Raji (cell line): ENCODE measurements around the gene GALR2.
A peak's percentile ranks its signal among the peaks of the same experiment; 100 is the strongest.

Source experiments
- POLR2A ChIP-seq: IDR thresholded peaks from 2 replicates; pipeline ENCODE4 v1.6.1; 2011; ENCODE audit warnings: low read depth, low read length, control low read depth; ENCODE audit not compliant: insufficient read depth

GALR2 gene

DNA sequence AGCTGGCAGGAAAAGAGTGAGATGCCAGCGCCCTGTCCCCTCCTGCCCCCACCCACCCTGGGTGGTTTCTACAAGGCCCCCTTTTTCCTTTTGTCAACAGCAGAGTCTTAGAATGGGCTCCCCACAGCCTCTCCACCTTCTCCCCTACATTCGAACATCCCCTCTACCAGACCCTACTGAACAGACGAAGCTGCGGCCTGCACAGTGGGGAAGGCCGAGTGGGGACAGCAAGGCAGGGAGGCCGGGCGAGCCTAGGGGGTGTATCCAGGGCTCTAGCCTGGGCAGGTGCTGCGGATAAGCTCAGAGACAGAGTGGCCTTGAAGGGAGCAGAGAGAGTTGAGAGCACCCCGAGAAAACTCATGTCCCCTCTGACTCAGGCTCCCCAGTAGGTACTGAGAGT lies 11.8 kb downstream of the GALR2 start:
- no peak for TF ChIP-seq POLR2A

DNA sequence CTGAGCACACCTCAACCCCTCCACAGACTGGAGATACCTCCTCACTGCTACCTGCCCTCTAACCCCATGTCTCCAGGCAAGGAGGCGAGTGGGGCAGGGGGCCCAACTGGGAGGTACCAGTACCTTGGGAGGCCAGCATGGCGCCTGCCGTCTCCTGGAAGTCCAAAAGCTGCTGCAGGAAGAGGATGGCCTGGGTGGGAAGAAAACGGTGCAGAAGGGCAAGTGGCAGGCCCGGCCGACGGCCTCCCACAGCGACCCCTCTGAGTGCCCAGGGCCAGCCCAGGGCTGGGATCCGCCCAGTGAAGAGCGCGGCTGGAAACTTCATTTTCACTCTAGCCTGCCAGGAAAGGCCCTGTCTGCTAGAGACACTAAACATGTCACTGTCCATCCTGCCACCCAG lies 12.9 kb downstream of the GALR2 start:
- no peak for TF ChIP-seq POLR2A

DNA sequence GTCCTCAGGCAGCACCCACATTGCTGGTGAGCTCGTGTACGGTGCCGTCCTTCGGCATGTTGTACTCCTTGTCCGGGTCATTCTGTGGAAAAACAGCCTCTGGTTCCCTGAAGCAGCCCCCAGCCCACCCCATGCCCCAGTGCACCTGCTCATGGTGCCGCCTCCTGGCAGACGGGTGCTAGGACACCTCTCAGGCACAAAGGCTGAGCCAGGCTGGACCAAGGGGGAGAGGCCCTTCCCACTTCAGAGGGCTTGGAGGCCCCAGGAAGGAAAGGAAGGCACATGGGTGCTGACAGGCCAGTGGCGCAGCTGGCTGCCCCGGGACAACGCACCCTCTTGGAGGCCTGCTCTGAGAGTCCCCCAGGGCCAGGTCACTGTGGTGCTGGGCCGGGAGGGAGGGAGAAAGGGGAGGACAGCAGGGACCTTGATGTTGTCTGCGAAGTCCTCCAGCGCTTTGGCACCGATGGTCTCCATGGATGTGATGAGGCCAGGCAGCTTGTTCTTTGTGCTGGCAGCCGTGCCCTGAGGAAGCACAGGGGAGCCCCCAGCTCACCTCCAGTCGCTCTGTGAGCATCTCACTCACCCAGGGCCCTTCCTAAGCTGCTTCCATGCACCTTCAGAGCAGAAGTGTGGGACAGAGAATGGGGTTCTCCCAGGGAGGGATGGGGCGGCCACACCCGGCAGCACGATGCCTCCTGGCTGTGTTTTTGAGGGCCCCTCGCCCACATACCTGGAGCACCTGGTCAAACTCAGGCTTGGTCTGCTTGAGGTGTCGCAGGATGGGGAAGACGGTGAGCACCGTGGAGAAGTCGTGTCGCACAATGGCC lies 13.7 kb downstream of the GALR2 start:
- no peak for TF ChIP-seq POLR2A

DNA sequence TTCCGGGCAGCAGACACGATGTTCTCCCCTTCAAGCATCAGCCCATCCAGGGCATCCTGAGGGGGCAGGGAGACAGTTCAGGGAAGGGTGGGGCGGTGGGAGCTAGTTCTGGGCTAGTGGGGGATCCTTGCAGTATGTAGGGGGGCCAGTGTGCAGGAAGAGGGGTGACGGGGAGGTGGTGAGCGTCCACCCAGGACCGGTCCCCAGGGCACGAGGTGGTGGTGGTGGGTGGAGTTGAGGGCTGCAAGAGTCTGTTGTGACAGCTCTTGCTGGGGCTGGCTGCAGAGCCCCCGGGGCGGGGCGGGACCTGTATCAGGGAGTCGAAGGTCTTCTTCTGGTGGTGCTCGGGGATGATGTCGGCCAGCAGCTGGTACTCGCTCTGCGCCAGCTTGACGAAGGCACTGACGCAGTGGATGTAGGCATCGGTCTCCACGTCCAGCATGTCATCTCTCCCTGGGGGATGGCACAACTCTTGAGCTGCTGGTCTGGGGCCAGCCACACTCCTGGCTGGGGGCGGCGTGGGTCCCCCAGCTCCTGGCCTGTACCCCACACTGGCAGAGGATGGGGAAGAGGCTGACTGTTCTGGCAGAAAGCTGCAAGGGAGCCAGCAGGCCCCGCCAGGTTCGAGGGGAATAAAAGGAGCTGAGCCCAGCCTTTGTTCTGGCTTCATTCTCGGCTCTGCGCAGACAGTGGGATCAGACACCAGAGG lies 14.4 kb downstream of the GALR2 start:
- no peak for TF ChIP-seq POLR2A

GRCh38 chr17:76089680-76090516 lies 15.3 kb downstream of the GALR2 start:
- no peak for TF ChIP-seq POLR2A

GRCh38 chr17:76090517-76091129 lies 16.0 kb downstream of the GALR2 start:
- no peak for TF ChIP-seq POLR2A

DNA sequence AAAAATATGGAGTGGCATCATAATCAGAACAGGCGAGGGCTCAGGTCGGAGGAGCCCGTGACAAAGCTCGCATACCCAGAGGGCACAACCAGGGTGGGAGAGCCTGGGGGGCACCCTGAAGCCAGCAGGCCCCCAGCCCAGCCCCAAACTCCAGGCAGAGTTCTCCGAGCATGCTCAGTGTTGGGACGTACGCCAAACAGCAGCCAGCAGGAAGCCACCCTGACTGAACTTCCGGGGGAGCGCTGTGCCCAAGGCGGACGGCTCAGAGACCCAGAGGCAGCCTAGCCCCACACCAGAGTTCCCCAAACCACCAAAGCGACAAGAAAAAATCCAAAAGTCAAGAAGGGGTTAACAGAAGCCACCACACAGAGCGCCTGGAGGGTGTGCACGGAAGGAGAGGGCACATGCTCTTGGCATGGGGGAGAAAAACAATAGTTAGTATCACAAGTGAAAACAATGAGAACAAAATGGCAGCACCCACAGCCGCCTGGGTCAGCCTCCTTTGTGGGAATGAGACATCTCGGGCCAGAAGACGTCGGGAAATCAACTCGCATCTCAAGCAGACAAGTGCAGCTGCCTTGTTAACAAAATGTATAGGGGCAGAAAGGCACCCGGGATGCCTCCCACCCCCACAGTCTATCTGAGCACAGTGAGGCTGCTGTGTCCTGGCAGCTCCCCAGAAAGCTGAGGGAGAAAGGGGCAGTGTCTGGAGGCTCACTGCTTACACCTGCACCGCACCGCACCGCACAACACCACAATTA lies 17.1 kb downstream of the GALR2 start:
- no peak for TF ChIP-seq POLR2A

- TF ChIP-seq POLR2A, result no peak
These were observed 18.2 kb downstream of the GALR2 start for GRCh38 chr17:76092526-76093413.

- no peak for TF ChIP-seq POLR2A
These were observed 19.5 kb downstream of the GALR2 start for GRCh38 chr17:76094046-76094445.

DNA sequence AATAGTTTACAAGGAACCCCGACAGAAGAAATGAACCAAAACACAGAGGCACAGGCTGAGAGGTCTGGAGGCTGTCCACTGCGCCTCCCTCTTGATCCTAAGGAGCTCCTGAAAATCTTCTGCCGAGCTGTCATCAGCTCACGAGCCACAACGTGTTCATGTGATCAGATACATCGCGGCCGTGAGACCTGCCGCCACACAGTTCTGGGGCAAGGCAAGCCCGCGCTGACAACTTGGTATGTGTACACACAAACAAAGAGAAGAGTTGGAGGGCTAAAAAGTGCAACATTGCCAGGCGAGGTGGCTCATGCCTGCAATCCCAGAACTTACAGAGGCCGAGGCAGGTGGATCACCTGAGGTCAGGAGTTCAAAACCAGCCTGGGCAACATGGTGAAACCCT lies 21.4 kb downstream of the GALR2 start:
- no peak for TF ChIP-seq POLR2A

DNA sequence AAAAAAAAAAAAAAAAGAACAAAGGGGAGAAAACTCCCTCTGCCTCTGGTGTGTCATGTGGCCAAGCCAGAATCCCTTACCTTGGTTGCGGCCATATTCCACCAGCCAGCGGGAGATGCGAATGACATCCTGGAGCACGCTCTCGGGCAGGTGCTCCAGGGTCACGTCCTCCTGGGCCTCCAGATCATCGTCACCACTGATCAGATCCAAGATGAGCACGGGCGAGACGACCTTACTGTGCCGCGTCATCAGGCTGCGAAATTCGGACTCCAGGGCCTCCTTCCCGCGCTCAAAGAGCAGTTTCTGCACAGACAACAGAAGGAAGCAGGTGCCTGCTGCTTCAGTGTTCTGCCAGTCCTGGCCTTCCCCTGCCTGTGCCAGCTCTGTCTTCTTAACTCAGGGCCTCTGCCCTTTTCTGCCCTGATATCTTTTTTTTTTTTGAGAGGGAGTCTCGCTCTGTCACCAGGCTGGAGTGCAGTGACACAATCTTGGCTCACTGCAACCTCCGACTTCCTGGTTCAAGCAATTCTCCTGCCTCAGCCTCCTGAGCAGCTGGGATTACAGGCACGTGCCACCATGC lies 23.2 kb downstream of the GALR2 start:
- no peak for TF ChIP-seq POLR2A

- TF ChIP-seq POLR2A, result no peak
These were observed 28.3 kb downstream of the GALR2 start for GRCh38 chr17:76102944-76103273.

- TF ChIP-seq POLR2A, result peak; percentile 93
These were observed 28.9 kb downstream of the GALR2 start, which contains the start of gene EXOC7 for GRCh38 chr17:76103274-76104139. Gene EXOC7 (minus strand): TSS chr17:76103787. CDS start chr17:76103692, 95 bp downstream.
